SK-N-SH (cell line): ENCODE results near the gene OLFML2A. TPM values are rescaled to one million over a fixed set of nuclear protein-coding genes. Genes with fewer than 3 reads are reported as not detected.

ENCODE experiments used
- CTCF ChIA-PET: fragments of 300-600, 350-600 bp; formaldehyde crosslinking; extraction: SDS; loops from one replicate; lab custom pipeline; 2021; lab: Yijun Ruan, JAX
- POLR2A ChIA-PET: fragments of 350-600 bp; sonication (Branson Sonifier 250); formaldehyde crosslinking; extraction: SDS; loops from one replicate; lab custom pipeline; 2020; ENCODE audit warnings: antibody characterized with exemption, inconsistent platforms; lab: Yijun Ruan, JAX
- DNase-seq: peaks from one replicate; pipeline ENCODE4 v3.0.0; 2012
- H2AFZ ChIP-seq: fragments of 200-600 bp; sonication (generic); 2 replicates; pipeline ENCODE4 v1.8.1; 2016; ENCODE audit warnings: antibody characterized with exemption, mild to moderate bottlenecking, low read depth
- H3F3A ChIP-seq: fragments of 200-600 bp; sonication (generic); replicated peaks from 2 replicates; pipeline ENCODE3; 2016; ENCODE audit warnings: antibody characterized with exemption, mild to moderate bottlenecking; ENCODE audit not compliant: insufficient read depth
- H3K27ac ChIP-seq, 2 experiments: fragments of 200-500 bp in 1 of 2; fragments of 200-600 bp in 1 of 2; sonication (Bioruptor generic) in 1 of 2; sonication (generic), shearing (Covaris generic) in 1 of 2; 2 replicates each; pipeline versions ENCODE4 v1.5.1 to v1.6.1; 2014 to 2016; ENCODE audit warnings: low read depth in 2 of 2, inconsistent platforms in 1 of 2, low read length in 1 of 2, mild to moderate bottlenecking in 1 of 2, mixed read lengths in 1 of 2
- H3K27me3 ChIP-seq: fragments of 200-600 bp; sonication (generic), shearing (Covaris generic); 2 replicates; pipeline ENCODE4 v1.6.1; 2016; ENCODE audit warnings: mixed run types; ENCODE audit not compliant: insufficient read depth
- H3K36me3 ChIP-seq, 2 experiments: fragments of 200-500 bp in 1 of 2; fragments of 200-600 bp in 1 of 2; sonication (Bioruptor generic) in 1 of 2; sonication (generic) in 1 of 2; replicated peaks in 1 of 2; 2 replicates each; pipeline versions ENCODE3 to v1.5.1; 2014 to 2016; ENCODE audit warnings: low read length in 1 of 2, mild to moderate bottlenecking in 1 of 2; ENCODE audit not compliant: insufficient read depth in 2 of 2, control insufficient read depth in 1 of 2
- H3K4me1 ChIP-seq, 2 experiments: fragments of 200-500 bp in 1 of 2; fragments of 200-600 bp in 1 of 2; sonication (Bioruptor generic) in 1 of 2; sonication (generic), shearing (Covaris generic) in 1 of 2; 2 replicates each; pipeline versions ENCODE4 v1.5.1 to v1.6.1; 2014 to 2016; ENCODE audit warnings: low read depth in 1 of 2, low read length in 1 of 2, mixed run types in 1 of 2; ENCODE audit not compliant: insufficient read depth in 2 of 2, control insufficient read depth in 1 of 2
- H3K4me2 ChIP-seq: fragments of 200-600 bp; sonication (generic), shearing (Covaris generic); 2 replicates; pipeline ENCODE4 v1.6.1; 2017; ENCODE audit warnings: mixed run types
- H3K4me3 ChIP-seq, 2 experiments: fragments of 200-500 bp in 1 of 2; fragments of 200-600 bp in 1 of 2; sonication (Bioruptor generic) in 1 of 2; sonication (generic), shearing (Covaris generic) in 1 of 2; 2 replicates each; pipeline versions ENCODE4 v1.5.1 to v1.8.1; 2014 to 2016; ENCODE audit warnings: low read depth in 2 of 2, inconsistent platforms in 1 of 2, low read length in 1 of 2, mild to moderate bottlenecking in 1 of 2, mixed read lengths in 1 of 2, moderate library complexity in 1 of 2
- H3K79me2 ChIP-seq: fragments of 200-600 bp; sonication (generic); 2 replicates; pipeline ENCODE4 v1.8.1; 2017; ENCODE audit warnings: mild to moderate bottlenecking; ENCODE audit not compliant: insufficient read depth
- H3K9ac ChIP-seq: fragments of 200-600 bp; sonication (generic); 2 replicates; pipeline ENCODE4 v1.6.1; 2017; ENCODE audit warnings: mixed run types
- H3K9me2 ChIP-seq: fragments of 200-600 bp; sonication (generic); 2 replicates; pipeline ENCODE4 v1.6.1; 2017; ENCODE audit warnings: mixed run types
- H3K9me3 ChIP-seq: fragments of 200-600 bp; sonication (generic); 2 replicates; pipeline ENCODE4 v1.6.1; 2017; ENCODE audit warnings: mixed run types, mild to moderate bottlenecking, moderate library complexity
- H4K20me1 ChIP-seq: fragments of 200-600 bp; sonication (generic); 2 replicates; pipeline ENCODE4 v1.6.1; 2017; ENCODE audit warnings: mild to moderate bottlenecking, mixed run types; ENCODE audit not compliant: insufficient read depth
- CHD2 ChIP-seq: fragments of 150-350 bp; IDR thresholded peaks from 2 replicates; pipeline ENCODE4 v1.6.1; 2018; ENCODE audit warnings: low read length; ENCODE audit not compliant: partially characterized antibody
- ELF1 ChIP-seq: IDR thresholded peaks from 2 replicates; pipeline ENCODE4 v1.4.0; 2012
- EZH2phosphoT487 ChIP-seq: fragments of 200-600 bp; sonication (generic); IDR thresholded peaks from 2 replicates; pipeline ENCODE4 v1.6.1; 2017; ENCODE audit warnings: low read depth, mixed run types, mild to moderate bottlenecking, antibody characterized with exemption, moderate library complexity, borderline replicate concordance
- GABPA ChIP-seq: IDR thresholded peaks from 2 replicates; pipeline ENCODE4 v1.4.0; 2012; ENCODE audit warnings: low read depth, mild to moderate bottlenecking
- JUND ChIP-seq: IDR thresholded peaks from 2 replicates; pipeline ENCODE4 v1.4.0; 2012
- MAX ChIP-seq: IDR thresholded peaks from 2 replicates; pipeline ENCODE4 v1.4.0; 2012; ENCODE audit warnings: low read depth
- NFIC ChIP-seq: IDR thresholded peaks from 2 replicates; pipeline ENCODE4 v1.4.0; 2012; ENCODE audit warnings: borderline replicate concordance
- NRF1 ChIP-seq: IDR thresholded peaks from 2 replicates; pipeline ENCODE4 v1.6.1; 2012; ENCODE audit warnings: low read depth, mild to moderate bottlenecking, low read length
- PBX3 ChIP-seq: IDR thresholded peaks from 2 replicates; pipeline ENCODE4; 2012
- RAD21 ChIP-seq: IDR thresholded peaks from 2 replicates; pipeline ENCODE4 v1.6.1; 2012; ENCODE audit warnings: mild to moderate bottlenecking, low read length
- TCF12 ChIP-seq: IDR thresholded peaks from 2 replicates; pipeline ENCODE4 v1.4.0; 2012
- WGBS: methylation state at CpG from one replicate; pipeline ENCODE4 v1.1.6; 2017; ENCODE audit warnings: low lambda C conversion rate; 5-methylcytosine and 5-hydroxymethylcytosine counted together
- polyA plus RNA-seq, 3 experiments: library from polyadenylated mRNA; depleted of rRNA; stranded (reverse); fragments of >200 nt; gene quantifications; 2 replicates each; pipeline ENCODE4 v1.2.3, GENCODE V29; 2012
- TF ChIP-seq, protein P1 (sequence below): IDR thresholded peaks from 2 replicates; pipeline ENCODE4 v1.4.0; 2012; ENCODE audit warnings: low read depth, borderline replicate concordance
- TF ChIP-seq, protein P2 (sequence below): IDR thresholded peaks from 2 replicates; pipeline ENCODE4 v1.4.0; 2012; ENCODE audit warnings: low read depth, borderline replicate concordance
- TF ChIP-seq, protein P3 (sequence below): fragments of 150-350 bp; IDR thresholded peaks from 2 replicates; pipeline ENCODE4 v1.6.1; 2017; ENCODE audit warnings: antibody characterized with exemption, low read length, low read depth, borderline replicate concordance

OLFML2A gene
- polyA plus RNA-seq, 1 of the 3 experiments (the other 2 are of a cell fraction) = 7.7 TPM

GRCh38 chr9:124747065-124747464 is 29.9 kb upstream of the OLFML2A start:
- TF ChIP-seq ELF1 = no peak
- TF ChIP-seq CHD2 = no peak
- TF ChIP-seq RAD21 = no peak
- no peak for TF ChIP-seq JUND
- TF ChIP-seq TCF12 = no peak
- TF ChIP-seq, protein P1, sequence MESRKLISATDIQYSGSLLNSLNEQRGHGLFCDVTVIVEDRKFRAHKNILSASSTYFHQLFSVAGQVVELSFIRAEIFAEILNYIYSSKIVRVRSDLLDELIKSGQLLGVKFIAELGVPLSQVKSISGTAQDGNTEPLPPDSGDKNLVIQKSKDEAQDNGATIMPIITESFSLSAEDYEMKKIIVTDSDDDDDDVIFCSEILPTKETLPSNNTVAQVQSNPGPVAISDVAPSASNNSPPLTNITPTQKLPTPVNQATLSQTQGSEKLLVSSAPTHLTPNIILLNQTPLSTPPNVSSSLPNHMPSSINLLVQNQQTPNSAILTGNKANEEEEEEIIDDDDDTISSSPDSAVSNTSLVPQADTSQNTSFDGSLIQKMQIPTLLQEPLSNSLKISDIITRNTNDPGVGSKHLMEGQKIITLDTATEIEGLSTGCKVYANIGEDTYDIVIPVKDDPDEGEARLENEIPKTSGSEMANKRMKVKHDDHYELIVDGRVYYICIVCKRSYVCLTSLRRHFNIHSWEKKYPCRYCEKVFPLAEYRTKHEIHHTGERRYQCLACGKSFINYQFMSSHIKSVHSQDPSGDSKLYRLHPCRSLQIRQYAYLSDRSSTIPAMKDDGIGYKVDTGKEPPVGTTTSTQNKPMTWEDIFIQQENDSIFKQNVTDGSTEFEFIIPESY = no peak
- TF ChIP-seq NRF1 = no peak
- no peak for TF ChIP-seq GABPA
- no peak for TF ChIP-seq PBX3
- TF ChIP-seq EZH2phosphoT487 = no peak
- TF ChIP-seq MAX = no peak
- TF ChIP-seq, protein P2, sequence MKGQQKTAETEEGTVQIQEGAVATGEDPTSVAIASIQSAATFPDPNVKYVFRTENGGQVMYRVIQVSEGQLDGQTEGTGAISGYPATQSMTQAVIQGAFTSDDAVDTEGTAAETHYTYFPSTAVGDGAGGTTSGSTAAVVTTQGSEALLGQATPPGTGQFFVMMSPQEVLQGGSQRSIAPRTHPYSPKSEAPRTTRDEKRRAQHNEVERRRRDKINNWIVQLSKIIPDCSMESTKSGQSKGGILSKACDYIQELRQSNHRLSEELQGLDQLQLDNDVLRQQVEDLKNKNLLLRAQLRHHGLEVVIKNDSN = no peak
- no peak for TF ChIP-seq NFIC
- TF ChIP-seq, protein P3, sequence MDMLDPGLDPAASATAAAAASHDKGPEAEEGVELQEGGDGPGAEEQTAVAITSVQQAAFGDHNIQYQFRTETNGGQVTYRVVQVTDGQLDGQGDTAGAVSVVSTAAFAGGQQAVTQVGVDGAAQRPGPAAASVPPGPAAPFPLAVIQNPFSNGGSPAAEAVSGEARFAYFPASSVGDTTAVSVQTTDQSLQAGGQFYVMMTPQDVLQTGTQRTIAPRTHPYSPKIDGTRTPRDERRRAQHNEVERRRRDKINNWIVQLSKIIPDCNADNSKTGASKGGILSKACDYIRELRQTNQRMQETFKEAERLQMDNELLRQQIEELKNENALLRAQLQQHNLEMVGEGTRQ = no peak

More at GRCh38 chr9:124747065-124747464, 29.9 kb upstream of the OLFML2A start:
- Histone ChIP-seq H3K9ac (no peak overlapping the region), H3K79me2 (peaks cover 41% of the 10 kb centered on the region), H3K9me2 (no peaks in the 10 kb centered on the region), H3K4me1 (peaks cover 3 to 25% of the 10 kb centered on the region in 2 experiments), H3K36me3 (no peaks in the 10 kb centered on the region), H2AFZ (no peak overlapping the region), H3F3A (peaks cover 29% of the 10 kb centered on the region), H3K27me3 (no peaks in the 10 kb centered on the region), H3K4me2 (no peak overlapping the region), H4K20me1 (no peaks in the 10 kb centered on the region), H3K9me3 (no peaks in the 10 kb centered on the region), H3K4me3 (no peak overlapping the region), H3K27ac (no peak overlapping the region)
- CTCF ChIA-PET = interaction anchor here (0.7 to 1.7 kb wide), 3 partner anchors 19 to 184 kb away, joined by 3 to 7 read pairs (median 4); no protein-coding TSS in a partner anchor
- POLR2A ChIA-PET = no interaction called here
- 90% methylated on average over 4 of the region's 4 CpGs for WGBS
- no peak for DNase-seq
